Liver (tissue), 9 donors: ENCODE data around the gene FAM136A. TPM values are rescaled to one million over a fixed set of nuclear protein-coding genes. Genes with fewer than 3 reads are reported as not detected.

ENCODE experiments used
- DNase-seq: peaks from one replicate; pipeline ENCODE4 v3.0.0-alpha.2; 2017; ENCODE audit warnings: low spot score
- H3K27ac ChIP-seq, 2 donors: one replicate each; pipeline ENCODE4 v1.7.0; 2013; ENCODE audit warnings: inconsistent platforms in 2 of 2, low read length in 2 of 2, control low read depth in 1 of 2, low read depth in 1 of 2, mild to moderate bottlenecking in 1 of 2
- H3K27me3 ChIP-seq, 4 donors: one replicate each; pipeline versions ENCODE4 v1.6.1 to v1.7.0; 2013; ENCODE audit warnings: low read length in 3 of 4, inconsistent platforms in 1 of 4, mild to moderate bottlenecking in 1 of 4, moderate library complexity in 1 of 4; ENCODE audit not compliant: control insufficient read depth in 4 of 4, insufficient read depth in 4 of 4
- H3K36me3 ChIP-seq, 4 donors: one replicate each; pipeline versions ENCODE4 v1.6.1 to v1.7.0; 2013; ENCODE audit warnings: low read length in 3 of 4, mild to moderate bottlenecking in 3 of 4, low read depth in 1 of 4, moderate library complexity in 1 of 4; ENCODE audit not compliant: control insufficient read depth in 4 of 4, insufficient read depth in 3 of 4
- H3K4me1 ChIP-seq, 4 donors: one replicate each; pipeline versions ENCODE4 v1.6.1 to v1.7.0; 2013; ENCODE audit warnings: low read length in 3 of 4, mild to moderate bottlenecking in 3 of 4, moderate library complexity in 1 of 4; ENCODE audit not compliant: control insufficient read depth in 4 of 4, insufficient read depth in 4 of 4
- H3K4me3 ChIP-seq, 3 donors: one replicate each; pipeline versions ENCODE4 v1.6.1 to v1.7.0; 2013; ENCODE audit warnings: low read length in 3 of 3, control low read depth in 1 of 3, low read depth in 1 of 3, mild to moderate bottlenecking in 1 of 3
- H3K9ac ChIP-seq, 2 donors: one replicate each; pipeline ENCODE4 v1.7.0; 2013; ENCODE audit warnings: low read length in 2 of 2, mild to moderate bottlenecking in 2 of 2, moderate library complexity in 2 of 2, control low read depth in 1 of 2, low read depth in 1 of 2
- H3K9me3 ChIP-seq, 4 donors: one replicate each; pipeline versions ENCODE4 v1.6.1 to v1.7.0; 2013; ENCODE audit warnings: low read length in 3 of 4; ENCODE audit not compliant: control insufficient read depth in 4 of 4
- CTCF ChIP-seq: fragments of 150-350 bp; IDR thresholded peaks from 2 replicates; pipeline ENCODE4 v1.5.1; 2017; ENCODE audit warnings: improper control_type of control experiment, low read depth, low read length; ENCODE audit not compliant: missing input control
- EGR1 ChIP-seq, 2 donors: IDR thresholded peaks; 2 replicates each; pipeline ENCODE4 v1.6.1; 2016 to 2018; ENCODE audit warnings: antibody characterized with exemption in 2 of 2, low read depth in 2 of 2
- FOXA2 ChIP-seq: IDR thresholded peaks from 2 replicates; pipeline ENCODE4 v1.6.1; 2016; ENCODE audit warnings: antibody characterized with exemption
- GABPA ChIP-seq, 2 donors: IDR thresholded peaks in 1 of 2; conservative IDR thresholded peaks in 1 of 2; 2 replicates each; pipeline ENCODE4 v1.6.1; 2016; ENCODE audit warnings: antibody characterized with exemption in 2 of 2, mild to moderate bottlenecking in 1 of 2, moderate library complexity in 1 of 2
- HNF4A ChIP-seq, 2 donors: conservative IDR thresholded peaks; 2 replicates each; pipeline ENCODE4 v1.6.1; 2016; ENCODE audit warnings: antibody characterized with exemption in 2 of 2, mild to moderate bottlenecking in 2 of 2
- JUND ChIP-seq, 2 donors: IDR thresholded peaks; 2 replicates each; pipeline ENCODE4 v1.6.1; 2016; ENCODE audit warnings: antibody characterized with exemption in 2 of 2
- NR2F2 ChIP-seq: IDR thresholded peaks from 2 replicates; pipeline ENCODE4 v1.6.1; 2016; ENCODE audit warnings: antibody characterized with exemption
- RAD21 ChIP-seq, 2 donors: IDR thresholded peaks; 2 replicates each; pipeline ENCODE4 v1.6.1; 2016; ENCODE audit warnings: antibody characterized with exemption in 2 of 2, mild to moderate bottlenecking in 2 of 2
- REST ChIP-seq: IDR thresholded peaks from 2 replicates; pipeline ENCODE4 v1.6.1; 2016; ENCODE audit warnings: antibody characterized with exemption, mild to moderate bottlenecking
- TAF1 ChIP-seq: conservative IDR thresholded peaks from 2 replicates; pipeline ENCODE4 v1.6.1; 2016; ENCODE audit warnings: antibody characterized with exemption, mild to moderate bottlenecking
- YY1 ChIP-seq: IDR thresholded peaks from 2 replicates; pipeline ENCODE4 v1.6.1; 2016; ENCODE audit warnings: antibody characterized with exemption, mild to moderate bottlenecking
- ZBTB33 ChIP-seq: IDR thresholded peaks from 2 replicates; pipeline ENCODE4 v1.6.1; 2016; ENCODE audit warnings: antibody characterized with exemption
- WGBS: extraction: QIAGEN DNeasy Blood & Tissue Kit; methylation state at CpG from one replicate; pipeline ENCODE4 v1.1.7; 2013; 5-methylcytosine and 5-hydroxymethylcytosine counted together
- polyA plus RNA-seq, 2 donors: library from polyadenylated mRNA; stranded (reverse) in 1 of 2; unstranded in 1 of 2; fragments of 200-250 nt in 1 of 2; fragments of >200 nt in 1 of 2; fragmentation: Nextera tagmentation in 1 of 2; extraction: Ambion mirVana in 1 of 2; gene quantifications; one replicate each; pipeline versions ENCODE4 v1.2.1 to v1.2.3, GENCODE V29; 2013 to 2015
- total RNA-seq, 2 donors: library from RNA; depleted of rRNA; stranded (reverse); fragments of >200 nt; gene quantifications; one replicate each; pipeline ENCODE4 v1.2.3, GENCODE V29; 2014
- donor health status: healthy.
- donor health status: healthy.
- donor health status: healthy.
- donor health status: healthy.
- donor health status: healthy.

FAM136A gene
- total and polyA plus RNA-seq, 4 donors: 20.9 to 35.8 (median 24.2) TPM

- no peak for TF ChIP-seq REST
These were observed 48.2 kb upstream of the FAM136A start (continued) for GRCh38 chr2:70349921-70350685.

GRCh38 chr2:70347831-70348230, 46.0 kb upstream of the FAM136A start:
- peaks cover 0 to 5% (median 0%) of the 10 kb centered on the region in 4 donors for H3K27me3 ChIP-seq
- no peak overlapping the region for H3K27ac ChIP-seq
- H3K9ac ChIP-seq: no peak overlapping the region
- no peak for DNase-seq
- TF ChIP-seq REST (no peak), TAF1 (no peak), GABPA (IDR thresholded peaks at IDR 0.05 in 1 of 2, conservative IDR thresholded peaks at IDR 0.05 in 1 of 2) (no peak), ZBTB33 (no peak), YY1 (no peak), CTCF (no peak), NR2F2 (no peak), RAD21 (IDR thresholded peaks at IDR 0.05) (no peak), HNF4A (conservative IDR thresholded peaks at IDR 0.05) (no peak), FOXA2 (no peak), EGR1 (IDR thresholded peaks at IDR 0.05; ENCODE audit: low read depth in 2 of 2) (no peak), JUND (IDR thresholded peaks at IDR 0.05) (no peak)
- no peaks in the 10 kb centered on the region for H3K36me3 ChIP-seq
- WGBS: 56% methylated on average over 1 of the region's 1 CpG
- no peaks in the 10 kb centered on the region for H3K4me1 ChIP-seq
- no peaks in the 10 kb centered on the region for H3K9me3 ChIP-seq
- H3K4me3 ChIP-seq: no peak overlapping the region
